ENCODE measurements around the gene TBC1D8.

The TBC1D8 gene

GRCh38 chr2:101149241-101150192 is 1.7 kb downstream of the TBC1D8 start:
- ChIA-PET POLR2A (ENCODE audit: low non-redundant PET) (interaction anchor here (0.6 to 1.4 kb wide), 3 partner anchors 25 to 121 kb away, joined by 3 to 4 read pairs (median 4); no protein-coding TSS in a partner anchor), CTCF (interaction anchor here (0.6 to 4.7 kb wide), 8 partner anchors 29 to 472 kb away, joined by 3 to 30 read pairs (median 4); no protein-coding TSS in a partner anchor)
- TF ChIP-seq CTCF (conservative IDR thresholded peaks at IDR 0.05; ENCODE audit: low read depth) = no peak
- DNase-seq (ENCODE audit: low spot score) = peak; percentile 66
- peak overlapping the region; percentile 88 for H3K27ac ChIP-seq

DNA sequence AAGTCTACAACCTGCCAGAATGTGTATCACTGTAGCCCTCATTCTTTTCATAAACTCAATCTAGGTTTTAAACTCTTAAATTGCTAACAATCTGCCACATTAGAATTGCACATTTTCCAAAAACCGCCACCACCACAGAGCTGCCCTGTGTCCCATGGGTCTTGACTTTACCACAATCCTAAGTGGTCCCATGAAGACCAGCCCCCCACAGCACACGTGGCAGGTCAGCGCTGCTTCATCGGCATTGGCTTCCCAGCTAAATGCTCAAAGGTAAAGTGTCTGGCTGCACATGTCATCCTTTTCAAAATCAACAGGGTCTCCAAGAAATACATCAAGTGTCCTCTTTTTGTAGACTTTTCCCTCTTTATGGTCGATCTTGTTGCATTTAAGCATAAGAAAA is 2.4 kb downstream of the TBC1D8 start:
- POLR2A ChIA-PET (ENCODE audit: low non-redundant PET) = no interaction called here
- peak overlapping the region; percentile 88 for H3K27ac ChIP-seq
- no peak for DNase-seq (ENCODE audit: low spot score)
- no peak for TF ChIP-seq CTCF (conservative IDR thresholded peaks at IDR 0.05; ENCODE audit: low read depth)
- CTCF ChIA-PET = interaction anchor here (0.6 kb wide), 1 partner anchor 113 kb away, joined by 3 read pairs; no protein-coding TSS in a partner anchor

- CTCF ChIA-PET = interaction anchor here (0.6 kb wide), 2 partner anchors 13 to 188 kb away, joined by 3 to 4 read pairs; no protein-coding TSS in a partner anchor
- TF ChIP-seq CTCF (conservative IDR thresholded peaks at IDR 0.05; ENCODE audit: low read depth) = no peak
- DNase-seq (ENCODE audit: low spot score) = no peak
- H3K27ac ChIP-seq = no peak overlapping the region
- POLR2A ChIA-PET (ENCODE audit: low non-redundant PET) = no interaction called here
Observed at GRCh38 chr2:101147971-101148370, 3.2 kb downstream of the TBC1D8 start.

DNA sequence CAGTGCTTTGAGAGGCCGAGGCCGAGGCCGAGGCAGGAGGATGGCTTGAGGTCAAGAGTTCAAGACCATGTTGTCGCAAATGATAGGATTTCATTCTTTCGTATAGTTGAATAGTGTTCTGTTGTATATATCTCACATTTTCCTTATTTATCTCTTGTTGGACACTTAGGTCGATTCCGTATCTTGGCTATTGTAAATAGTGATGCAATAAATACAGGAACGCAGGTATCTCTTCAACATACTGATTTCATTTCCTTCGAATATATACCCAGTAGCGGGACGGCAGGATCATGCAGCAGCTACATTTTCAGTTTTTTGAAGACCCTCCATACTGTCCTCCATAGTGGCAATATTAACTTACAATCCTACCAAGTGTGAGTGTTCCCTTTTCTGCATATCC is 4.1 kb downstream of the TBC1D8 start:
- DNase-seq (ENCODE audit: low spot score) = no peak
- CTCF ChIA-PET = no interaction called here

DNA sequence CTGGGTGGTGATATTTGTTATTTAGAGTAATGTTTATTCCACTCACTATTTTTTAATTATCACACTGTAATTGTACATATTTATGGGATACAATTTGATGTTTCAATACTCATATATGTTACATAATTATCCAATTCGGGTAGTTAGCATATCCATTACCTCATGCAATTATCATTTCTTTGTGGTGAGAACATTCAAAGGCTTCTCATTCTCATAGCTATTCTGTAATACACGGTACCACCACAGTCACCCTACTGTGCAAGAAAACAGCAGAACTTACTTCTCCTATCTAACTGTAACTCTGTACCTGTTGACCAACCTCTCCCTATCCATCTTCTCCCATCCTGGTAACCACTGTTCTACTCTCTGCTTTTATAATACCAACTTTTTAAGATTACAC is 4.6 kb downstream of the TBC1D8 start:
- no peak for TF ChIP-seq CTCF (conservative IDR thresholded peaks at IDR 0.05; ENCODE audit: low read depth)
- ChIA-PET CTCF (no interaction called here), POLR2A (ENCODE audit: low non-redundant PET) (interaction anchor here (0.6 kb wide), 1 partner anchor 10 kb away, joined by 4 read pairs; no protein-coding TSS in a partner anchor)
- H3K27ac ChIP-seq = no peak overlapping the region
- no peak for DNase-seq (ENCODE audit: low spot score)

More for the DNA sequence above, 4.1 kb downstream of the TBC1D8 start:
- TF ChIP-seq CTCF (conservative IDR thresholded peaks at IDR 0.05; ENCODE audit: low read depth) = no peak
- POLR2A ChIA-PET (ENCODE audit: low non-redundant PET) = interaction anchor here (0.5 kb wide), 1 partner anchor 14 kb away, joined by 4 read pairs; no protein-coding TSS in a partner anchor
- H3K27ac ChIP-seq = no peak overlapping the region

GRCh38 chr2:101145406-101145805 is 5.8 kb downstream of the TBC1D8 start:
- ChIA-PET CTCF (no interaction called here), POLR2A (ENCODE audit: low non-redundant PET) (interaction anchor here (0.9 kb wide), 1 partner anchor 25 kb away, joined by 3 read pairs; no protein-coding TSS in a partner anchor)
- DNase-seq (ENCODE audit: low spot score) = peak; percentile 62
- no peak for TF ChIP-seq CTCF (conservative IDR thresholded peaks at IDR 0.05; ENCODE audit: low read depth)
- no peak overlapping the region for H3K27ac ChIP-seq
